Osteocyte (in vitro differentiated cells): Measurements from ENCODE around the gene MRO. TPM values are rescaled to one million over a fixed set of nuclear protein-coding genes. Genes with fewer than 3 reads are reported as not detected.

Source experiments
- DNase-seq: peaks from one replicate; pipeline ENCODE4 v3.0.0; 2021; ENCODE audit warnings: mixed read lengths; ENCODE audit not compliant: unreplicated experiment; ENCODE audit errors: extremely low spot score
- H3K27ac Mint-ChIP-seq: one replicate; pipeline ENCODE4 v1.8.0; 2021; ENCODE audit warnings: mild to moderate bottlenecking, mixed read lengths; ENCODE audit not compliant: unreplicated experiment
- H3K27me3 Mint-ChIP-seq: one replicate; pipeline ENCODE4 v1.8.0; 2021; ENCODE audit warnings: mixed read lengths; ENCODE audit not compliant: unreplicated experiment
- H3K36me3 Mint-ChIP-seq: one replicate; pipeline ENCODE4 v1.8.0; 2021; ENCODE audit warnings: mixed read lengths; ENCODE audit not compliant: unreplicated experiment
- H3K4me1 Mint-ChIP-seq: one replicate; pipeline ENCODE4 v1.8.0; 2021; ENCODE audit warnings: mixed read lengths; ENCODE audit not compliant: unreplicated experiment
- H3K4me3 Mint-ChIP-seq: one replicate; pipeline ENCODE4 v1.8.0; 2021; ENCODE audit warnings: mild to moderate bottlenecking, moderate library complexity, mixed read lengths; ENCODE audit not compliant: unreplicated experiment
- H3K9me3 Mint-ChIP-seq: one replicate; pipeline ENCODE4 v1.8.0; 2021; ENCODE audit warnings: mixed read lengths; ENCODE audit not compliant: unreplicated experiment
- CTCF ChIP-seq: fragments of 200-600 bp; sonication (generic); IDR thresholded peaks from 2 replicates; pipeline ENCODE4 v1.5.0; 2021; ENCODE audit warnings: antibody characterized with exemption, mild to moderate bottlenecking, moderate library complexity
- total RNA-seq: library from RNA; stranded (reverse); gene quantifications from 2 replicates; pipeline ENCODE4 v1.2.1, GENCODE V29; 2021

The MRO gene
- total RNA-seq, 1 donor from 2014 or later = not detected

GRCh38 chr18:50749421-50749820, 70.4 kb downstream of the MRO start:
- no peaks in the 10 kb centered on the region for H3K36me3 Mint-ChIP-seq
- no peak overlapping the region for H3K27ac Mint-ChIP-seq
- no peak overlapping the region for H3K4me3 Mint-ChIP-seq
- peak; percentile 44 for DNase-seq
- no peak for TF ChIP-seq CTCF
- no peaks in the 10 kb centered on the region for H3K9me3 Mint-ChIP-seq
- H3K27me3 Mint-ChIP-seq = no peaks in the 10 kb centered on the region
- no peaks in the 10 kb centered on the region for H3K4me1 Mint-ChIP-seq

- no peaks in the 10 kb centered on the region for H3K9me3 Mint-ChIP-seq
- H3K27me3 Mint-ChIP-seq = no peaks in the 10 kb centered on the region
- H3K4me1 Mint-ChIP-seq = no peaks in the 10 kb centered on the region
- no peak for TF ChIP-seq CTCF
- DNase-seq = peak; percentile 53
- H3K4me3 Mint-ChIP-seq = no peak overlapping the region
- H3K27ac Mint-ChIP-seq = no peak overlapping the region
- H3K36me3 Mint-ChIP-seq = no peaks in the 10 kb centered on the region
Observed at GRCh38 chr18:50748243-50749229, 71.3 kb downstream of the MRO start.

- no peak for TF ChIP-seq CTCF
- DNase-seq = peak; percentile 0
- Mint-ChIP-seq H3K27me3 (no peaks in the 10 kb centered on the region), H3K9me3 (no peaks in the 10 kb centered on the region), H3K4me1 (no peaks in the 10 kb centered on the region), H3K27ac (no peak overlapping the region), H3K36me3 (no peaks in the 10 kb centered on the region), H3K4me3 (no peak overlapping the region)
Observed at GRCh38 chr18:50747849-50748242, 72.0 kb downstream of the MRO start.

GRCh38 chr18:50745945-50746344, 73.9 kb downstream of the MRO start:
- no peak overlapping the region for H3K4me3 Mint-ChIP-seq
- H3K36me3 Mint-ChIP-seq = no peaks in the 10 kb centered on the region
- no peak for TF ChIP-seq CTCF
- H3K9me3 Mint-ChIP-seq = no peaks in the 10 kb centered on the region
- no peaks in the 10 kb centered on the region for H3K27me3 Mint-ChIP-seq
- H3K27ac Mint-ChIP-seq = no peak overlapping the region
- H3K4me1 Mint-ChIP-seq = no peaks in the 10 kb centered on the region
- no peak for DNase-seq

Other genes starting within 250 kb of the MRO start
- gene ME2, start 59.1 kb upstream of the MRO start, total RNA-seq = 31.8 and 32.4 TPM in 2 replicates
- gene ELAC1, start 148.0 kb upstream of the MRO start, total RNA-seq = 8.8 and 10.7 TPM in 2 replicates
- 132 and 136 TPM in 2 replicates for gene SMAD4, start 210.2 kb upstream of the MRO start, total RNA-seq